KOPT-K1 (cell line): Measurements from ENCODE around the gene SMC3.
A peak's percentile ranks its signal among the peaks of the same experiment; 100 is the strongest.

ENCODE experiments used
- H3K27ac ChIP-seq: fragments of 200-600 bp; sonication (generic); 2 replicates; pipeline ENCODE4 v1.5.1; 2016; ENCODE audit warnings: antibody characterized with exemption, mild to moderate bottlenecking, low read depth, low read length; ENCODE audit not compliant: poor library complexity, severe bottlenecking
- H3K36me3 ChIP-seq: fragments of 200-600 bp; sonication (generic); 2 replicates; pipeline ENCODE4 v1.5.1; 2017; ENCODE audit warnings: antibody characterized with exemption, mild to moderate bottlenecking, low read length, moderate library complexity; ENCODE audit not compliant: insufficient read depth
- H3K9me3 ChIP-seq: fragments of 200-600 bp; sonication (generic); 2 replicates; pipeline ENCODE4 v1.5.1; 2017; ENCODE audit warnings: antibody characterized with exemption, low read length, mild to moderate bottlenecking; ENCODE audit not compliant: insufficient read depth, poor library complexity, severe bottlenecking

Gene SMC3

DNA sequence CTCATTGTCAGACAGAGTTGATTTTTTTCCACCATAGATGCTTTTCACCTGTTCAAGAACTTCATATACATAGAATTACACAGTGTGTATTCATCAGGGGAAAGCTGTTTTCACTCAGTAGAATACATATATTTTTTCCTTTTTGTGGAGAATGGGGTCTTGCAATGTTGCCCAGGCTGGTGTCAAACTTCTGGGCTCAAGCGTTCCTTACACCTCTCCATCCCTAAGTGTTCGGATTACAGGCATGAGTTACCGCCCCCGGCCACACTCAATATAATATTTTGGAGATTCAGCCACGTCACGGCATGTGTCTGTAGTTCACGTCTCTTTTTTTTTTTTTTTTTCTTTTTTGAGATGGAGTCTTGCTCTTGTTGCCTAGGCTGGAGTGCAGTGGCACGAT, 7.5 kb upstream of the SMC3 start:
- H3K36me3 ChIP-seq = no peaks in the 10 kb centered on the region
- H3K9me3 ChIP-seq = no peaks in the 10 kb centered on the region

DNA sequence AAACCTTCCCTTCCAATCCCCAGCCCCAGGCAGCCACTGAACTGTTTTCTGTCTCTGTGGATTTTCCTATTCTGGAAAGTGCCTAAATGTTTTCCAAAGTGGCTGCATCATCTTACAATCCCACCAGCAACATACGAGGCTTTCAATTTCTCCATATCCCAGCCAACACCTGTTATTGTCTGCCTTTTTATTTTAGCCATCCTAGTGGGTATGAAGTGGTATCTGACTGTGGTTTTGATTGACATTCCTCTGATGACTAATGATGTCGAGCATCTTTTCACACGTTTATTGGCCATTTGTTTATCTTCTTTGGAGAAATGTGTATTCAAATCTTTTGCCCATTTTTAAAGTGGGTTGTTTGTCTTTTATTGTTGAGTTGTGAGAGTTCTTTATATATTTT, 6.2 kb upstream of the SMC3 start:
- Histone ChIP-seq H3K36me3 (no peaks in the 10 kb centered on the region), H3K9me3 (no peaks in the 10 kb centered on the region), H3K27ac (no peak overlapping the region)

More for the DNA sequence above, 7.5 kb upstream of the SMC3 start:
- H3K27ac ChIP-seq = no peak overlapping the region

GRCh38 chr10:110562348-110562747, 5.1 kb upstream of the SMC3 start:
- H3K27ac ChIP-seq = no peak overlapping the region

DNA sequence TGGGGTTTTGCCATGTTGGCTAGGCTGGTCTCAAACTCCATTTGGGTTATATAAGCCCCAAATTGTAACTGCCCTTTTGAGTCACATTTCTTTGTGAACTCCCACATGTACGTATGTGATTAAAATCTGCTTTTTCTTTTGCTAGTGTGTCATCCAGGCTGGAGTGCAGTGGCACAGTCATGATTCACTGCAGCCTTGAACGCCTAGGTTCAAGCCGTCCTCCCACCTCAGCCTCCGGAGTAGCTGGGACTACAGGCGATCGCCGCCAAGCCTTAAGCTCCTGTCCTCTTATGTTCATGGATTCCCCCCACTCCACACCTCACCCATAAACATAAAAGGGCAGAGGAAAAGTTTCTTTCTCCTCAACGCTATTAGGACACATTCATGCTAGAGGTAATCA, 4.4 kb upstream of the SMC3 start:
- no peaks in the 10 kb centered on the region for H3K9me3 ChIP-seq
- H3K36me3 ChIP-seq = no peaks in the 10 kb centered on the region
- H3K27ac ChIP-seq = no peak overlapping the region

More at GRCh38 chr10:110562348-110562747, 5.1 kb upstream of the SMC3 start:
- Histone ChIP-seq H3K36me3 (no peaks in the 10 kb centered on the region), H3K9me3 (no peaks in the 10 kb centered on the region)

GRCh38 chr10:110566472-110567200, 859 bp upstream of the SMC3 start:
- peak overlapping the region; percentile 95 for H3K27ac ChIP-seq
- no peaks in the 10 kb centered on the region for H3K9me3 ChIP-seq
- peaks cover 26% of the 10 kb centered on the region for H3K36me3 ChIP-seq

- H3K36me3 ChIP-seq = peaks cover 37% of the 10 kb centered on the region
- H3K9me3 ChIP-seq = no peaks in the 10 kb centered on the region
- H3K27ac ChIP-seq = peak overlapping the region; percentile 95
Measured at GRCh38 chr10:110568055-110568735, 700 bp downstream of the SMC3 start.

DNA sequence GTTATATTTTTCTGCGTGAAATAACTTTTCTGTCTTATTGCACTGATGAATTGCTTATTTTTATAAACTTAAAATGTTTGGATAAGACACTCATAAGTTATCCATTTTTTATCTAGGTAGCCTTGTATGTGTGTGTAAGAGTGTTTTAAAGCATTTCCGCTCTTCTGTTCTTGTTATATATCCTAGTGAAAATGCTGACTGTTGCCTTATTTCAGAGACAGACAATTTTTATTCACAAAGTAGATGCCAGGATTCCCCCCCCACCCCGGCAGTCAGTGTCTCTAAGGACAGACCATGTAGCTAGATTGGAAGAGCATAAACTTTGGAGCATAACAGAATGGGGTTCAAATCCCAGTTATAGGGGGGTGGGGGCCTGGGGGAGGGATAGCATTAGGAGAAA, 1.6 kb downstream of the SMC3 start:
- peak overlapping the region; percentile 95 for H3K27ac ChIP-seq
- peaks cover 46% of the 10 kb centered on the region for H3K36me3 ChIP-seq
- no peaks in the 10 kb centered on the region for H3K9me3 ChIP-seq

DNA sequence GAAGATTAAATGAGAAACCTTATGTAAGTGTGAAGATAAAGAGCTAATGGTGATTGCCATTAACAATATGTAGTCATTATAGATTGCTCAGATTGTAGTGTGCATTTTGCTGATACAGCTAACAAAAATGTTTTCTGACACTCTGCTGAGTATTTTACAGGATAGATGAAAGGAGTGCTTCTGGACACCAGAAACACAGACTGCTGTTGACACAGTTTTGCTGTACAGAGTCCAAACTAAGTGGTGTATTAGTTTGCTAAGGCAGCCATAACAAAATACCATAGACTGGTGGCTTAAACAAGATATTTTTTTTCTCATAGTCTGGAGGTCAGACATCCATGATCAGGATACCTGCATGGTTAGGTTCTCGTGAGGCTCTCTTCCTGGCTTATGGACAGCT, 2.2 kb downstream of the SMC3 start:
- Histone ChIP-seq H3K27ac (no peak overlapping the region), H3K36me3 (peaks cover 53% of the 10 kb centered on the region), H3K9me3 (no peaks in the 10 kb centered on the region)

DNA sequence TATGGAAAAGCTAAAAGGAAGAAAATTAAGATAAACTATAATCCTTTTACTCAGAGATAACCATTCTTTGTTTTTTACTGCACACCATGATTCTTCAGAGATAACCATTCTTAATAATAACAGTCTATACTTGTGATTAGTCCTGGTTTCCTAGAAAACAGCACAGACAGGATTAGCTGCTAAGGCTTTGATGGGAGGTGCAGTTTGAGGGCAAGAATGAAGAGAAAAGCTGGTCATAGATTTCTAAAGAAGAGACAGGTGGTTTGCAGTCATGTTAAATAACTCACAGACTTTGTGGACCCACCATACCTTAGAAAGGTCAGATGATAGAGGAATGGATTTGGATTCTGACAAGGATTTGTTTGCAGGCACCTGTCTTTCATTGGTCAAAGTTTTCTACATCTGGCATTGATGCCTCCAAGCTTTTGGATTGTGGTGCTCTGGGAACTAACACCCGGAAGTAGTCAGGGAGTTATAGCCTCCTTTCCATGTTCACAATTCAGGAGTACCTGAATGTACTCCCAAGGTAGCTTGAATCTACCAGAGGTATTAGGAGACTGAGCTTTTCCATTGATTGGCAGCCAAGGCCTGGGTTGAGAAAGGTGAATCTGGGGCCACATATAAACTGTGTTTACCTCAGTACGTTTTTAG, 3.7 kb downstream of the SMC3 start:
- peaks cover 67% of the 10 kb centered on the region for H3K36me3 ChIP-seq
- H3K9me3 ChIP-seq = no peaks in the 10 kb centered on the region
- no peak overlapping the region for H3K27ac ChIP-seq

DNA sequence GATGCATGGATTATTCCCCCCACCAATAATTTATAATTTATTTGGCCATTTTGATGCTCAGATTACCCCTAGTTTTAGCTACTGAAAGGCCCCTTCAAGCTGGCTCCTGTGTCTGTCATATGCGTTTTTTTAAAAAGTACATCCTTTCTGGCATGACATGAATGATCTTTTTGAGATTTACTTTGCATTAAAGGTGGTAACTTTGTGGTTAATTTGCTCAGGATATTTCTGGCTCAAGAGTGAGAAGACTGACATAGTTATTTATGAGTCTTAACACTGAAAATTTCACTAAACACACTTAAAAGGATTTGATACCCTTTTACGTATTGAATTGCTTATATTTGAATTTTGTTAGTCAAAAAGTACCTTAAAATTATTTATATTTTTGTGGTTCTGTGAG, 5.4 kb downstream of the SMC3 start:
- Histone ChIP-seq H3K36me3 (peaks cover 84% of the 10 kb centered on the region), H3K9me3 (no peaks in the 10 kb centered on the region), H3K27ac (no peak overlapping the region)

GRCh38 chr10:110574420-110574819, 6.9 kb downstream of the SMC3 start:
- Histone ChIP-seq H3K9me3 (no peaks in the 10 kb centered on the region), H3K36me3 (peaks cover 95% of the 10 kb centered on the region), H3K27ac (no peak overlapping the region)

DNA sequence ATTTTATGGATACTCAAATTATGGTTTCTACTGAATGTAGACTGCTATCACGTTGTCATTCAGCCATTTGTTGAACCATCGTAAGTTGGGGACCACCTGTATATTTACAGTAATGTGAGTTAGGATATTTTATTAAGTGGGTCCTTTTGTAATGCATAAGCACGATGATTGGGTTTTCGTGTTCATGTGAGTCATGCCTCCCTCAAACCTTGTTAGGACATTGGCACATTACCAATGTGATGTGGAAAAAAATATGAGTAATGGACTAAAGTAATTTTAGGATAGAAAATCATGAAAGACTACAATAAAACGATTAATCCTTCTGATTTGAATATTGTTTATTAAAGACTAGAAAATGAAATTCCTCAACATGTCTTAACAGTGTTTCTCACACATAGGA, 8.7 kb downstream of the SMC3 start:
- no peak overlapping the region for H3K27ac ChIP-seq
- H3K9me3 ChIP-seq = no peaks in the 10 kb centered on the region
- H3K36me3 ChIP-seq = peaks cover 94% of the 10 kb centered on the region

GRCh38 chr10:110577056-110577455, 9.6 kb downstream of the SMC3 start:
- Histone ChIP-seq H3K9me3 (no peaks in the 10 kb centered on the region), H3K27ac (no peak overlapping the region), H3K36me3 (peaks cover 97% of the 10 kb centered on the region)

DNA sequence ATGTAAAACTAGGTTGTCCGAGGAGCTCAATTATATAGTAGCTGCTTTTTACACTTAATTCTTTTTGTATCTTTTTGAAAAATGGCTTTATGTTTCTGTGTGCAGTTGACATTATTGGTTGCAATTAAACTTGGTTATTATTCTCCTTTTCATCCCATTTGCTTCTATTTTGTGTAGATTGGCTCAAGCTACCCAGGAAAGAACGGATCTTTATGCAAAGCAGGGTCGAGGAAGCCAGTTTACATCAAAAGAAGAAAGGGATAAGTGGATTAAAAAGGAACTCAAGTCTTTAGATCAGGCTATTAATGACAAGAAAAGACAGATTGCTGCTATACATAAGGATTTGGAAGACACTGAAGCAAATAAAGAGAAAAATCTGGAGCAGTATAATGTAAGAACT, 16.5 kb downstream of the SMC3 start:
- H3K36me3 ChIP-seq = peaks cover 99% of the 10 kb centered on the region
- no peaks in the 10 kb centered on the region for H3K9me3 ChIP-seq
- H3K27ac ChIP-seq = no peak overlapping the region

- Histone ChIP-seq H3K9me3 (no peaks in the 10 kb centered on the region), H3K27ac (no peak overlapping the region), H3K36me3 (peaks cover 96% of the 10 kb centered on the region)
Measured at GRCh38 chr10:110591760-110592159, 24.3 kb downstream of the SMC3 start.
